Epithelial cell of proximal tubule (primary cell): ENCODE data around the gene INPP5J. TPM values are rescaled to one million over a fixed set of nuclear protein-coding genes. Genes with fewer than 3 reads are reported as not detected.

Source experiments
- DNase-seq: peaks from one replicate; pipeline ENCODE4 v3.0.0-alpha.2; 2011; ENCODE audit warnings: low read depth
- H3K4me3 ChIP-seq: 2 replicates; pipeline ENCODE4 v1.5.1; 2011; ENCODE audit warnings: low read depth, mild to moderate bottlenecking, low read length
- total RNA-seq: library from RNA; depleted of rRNA; stranded (reverse); fragments of >200 nt; gene quantifications from 2 replicates; pipeline ENCODE4 v1.2.3, GENCODE V29; 2015
- TF ChIP-seq, protein P1 (sequence below): conservative IDR thresholded peaks from 2 replicates; pipeline ENCODE4 v1.5.1; 2012; ENCODE audit warnings: low read depth, mild to moderate bottlenecking, low read length

The INPP5J gene
- total RNA-seq, 1 donor from 2014 or later: 1.2 TPM

DNA sequence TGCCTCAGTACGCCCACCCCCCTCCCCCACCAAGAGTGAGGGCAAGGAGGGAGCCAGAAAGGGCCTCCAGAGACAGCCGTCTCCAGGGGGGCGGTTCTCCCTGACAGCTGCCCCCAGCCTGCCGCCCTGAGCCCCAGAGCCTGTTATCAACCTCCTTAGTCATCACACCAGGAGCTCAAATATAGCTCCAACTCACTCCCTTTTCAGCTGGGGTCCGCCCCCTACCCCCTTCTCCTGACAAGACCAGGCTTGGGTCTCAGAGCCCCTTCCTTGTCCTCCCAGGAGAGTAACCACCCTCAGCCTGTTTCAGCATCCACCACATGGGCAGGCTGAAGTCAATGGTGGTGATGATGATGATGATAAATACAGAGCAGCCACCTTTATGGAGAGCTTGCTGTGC, 2.5 kb upstream of the INPP5J start:
- TF ChIP-seq, protein P1, sequence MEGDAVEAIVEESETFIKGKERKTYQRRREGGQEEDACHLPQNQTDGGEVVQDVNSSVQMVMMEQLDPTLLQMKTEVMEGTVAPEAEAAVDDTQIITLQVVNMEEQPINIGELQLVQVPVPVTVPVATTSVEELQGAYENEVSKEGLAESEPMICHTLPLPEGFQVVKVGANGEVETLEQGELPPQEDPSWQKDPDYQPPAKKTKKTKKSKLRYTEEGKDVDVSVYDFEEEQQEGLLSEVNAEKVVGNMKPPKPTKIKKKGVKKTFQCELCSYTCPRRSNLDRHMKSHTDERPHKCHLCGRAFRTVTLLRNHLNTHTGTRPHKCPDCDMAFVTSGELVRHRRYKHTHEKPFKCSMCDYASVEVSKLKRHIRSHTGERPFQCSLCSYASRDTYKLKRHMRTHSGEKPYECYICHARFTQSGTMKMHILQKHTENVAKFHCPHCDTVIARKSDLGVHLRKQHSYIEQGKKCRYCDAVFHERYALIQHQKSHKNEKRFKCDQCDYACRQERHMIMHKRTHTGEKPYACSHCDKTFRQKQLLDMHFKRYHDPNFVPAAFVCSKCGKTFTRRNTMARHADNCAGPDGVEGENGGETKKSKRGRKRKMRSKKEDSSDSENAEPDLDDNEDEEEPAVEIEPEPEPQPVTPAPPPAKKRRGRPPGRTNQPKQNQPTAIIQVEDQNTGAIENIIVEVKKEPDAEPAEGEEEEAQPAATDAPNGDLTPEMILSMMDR: no peak
- DNase-seq: no peak
- no peak overlapping the region for H3K4me3 ChIP-seq

DNA sequence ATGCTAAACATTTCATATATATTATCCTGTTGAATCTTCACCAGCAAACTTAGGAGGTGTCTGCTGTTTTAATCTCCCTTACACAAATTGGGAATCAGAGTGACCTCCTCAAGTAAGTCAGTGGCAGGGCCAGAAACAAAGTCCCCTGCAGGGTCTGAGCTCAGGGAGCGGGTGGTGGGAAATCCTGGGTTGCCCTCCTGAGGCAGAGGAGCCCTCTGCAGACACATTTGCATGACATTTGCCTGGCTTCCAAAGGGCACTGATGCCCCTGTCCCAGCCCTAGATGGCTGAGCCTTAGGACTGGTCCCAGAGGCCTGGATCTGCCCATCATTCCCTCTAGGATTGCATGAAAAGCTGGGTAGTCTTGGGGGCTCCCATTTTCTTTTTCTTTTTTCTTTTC, 2.1 kb upstream of the INPP5J start:
- TF ChIP-seq, protein P1: no peak
- no peak for DNase-seq
- no peak overlapping the region for H3K4me3 ChIP-seq

DNA sequence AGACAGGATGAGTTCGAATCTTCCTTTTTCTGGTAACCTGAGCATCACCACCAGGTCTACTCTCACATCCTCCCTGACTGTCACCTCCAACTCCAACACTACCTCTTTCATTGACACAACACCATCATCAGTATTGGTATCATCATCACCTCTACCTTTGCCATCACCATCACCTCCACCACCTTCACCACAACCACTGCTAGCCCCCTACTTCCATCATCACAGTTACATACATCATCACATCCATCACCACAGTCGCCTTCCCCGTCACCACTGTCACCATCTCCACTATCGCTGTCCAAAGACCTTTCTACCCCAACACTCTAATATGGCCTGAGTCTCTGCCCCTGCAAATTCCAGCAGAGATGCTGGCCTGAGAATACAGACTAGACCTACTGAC, 1.4 kb upstream of the INPP5J start:
- no peak for DNase-seq
- TF ChIP-seq, protein P1: no peak
- H3K4me3 ChIP-seq: no peak overlapping the region

DNA sequence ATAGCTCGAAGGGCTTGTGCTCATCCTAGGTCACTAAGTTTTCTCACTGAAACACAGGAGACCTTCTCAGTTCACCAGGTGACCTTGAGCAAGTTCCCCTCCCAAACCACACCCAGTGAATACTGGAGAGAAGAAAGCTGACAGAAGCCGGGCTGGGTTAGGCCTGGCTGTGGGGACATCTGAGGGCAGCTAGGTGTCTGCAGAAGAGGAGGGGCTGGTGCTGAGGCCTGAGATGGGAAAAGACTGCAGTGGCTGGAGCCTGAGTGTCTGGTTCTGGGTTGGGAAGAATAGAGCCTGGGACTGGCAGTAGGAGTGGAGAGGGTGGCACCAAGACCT, 602 bp upstream of the INPP5J start:
- TF ChIP-seq, protein P1: no peak
- DNase-seq: no peak
- no peak overlapping the region for H3K4me3 ChIP-seq

DNA sequence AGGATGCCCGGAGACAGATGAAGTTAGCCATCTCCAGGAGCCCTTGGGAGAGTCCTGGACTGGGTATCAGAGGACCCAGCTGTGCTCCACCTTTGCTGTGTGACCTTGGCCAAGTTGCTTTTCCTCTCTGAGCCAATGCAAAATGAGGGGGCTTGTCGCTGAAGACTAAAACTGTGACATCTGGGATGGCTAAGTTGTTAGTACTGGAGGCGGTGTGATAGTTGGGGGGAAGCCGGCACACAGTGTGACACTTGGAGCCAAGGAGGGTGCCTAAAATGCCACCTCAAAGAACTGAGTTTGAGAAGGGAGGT, 481 bp downstream of the INPP5J start:
- H3K4me3 ChIP-seq: peak overlapping the region; percentile 58
- TF ChIP-seq, protein P1: no peak
- no peak for DNase-seq

DNA sequence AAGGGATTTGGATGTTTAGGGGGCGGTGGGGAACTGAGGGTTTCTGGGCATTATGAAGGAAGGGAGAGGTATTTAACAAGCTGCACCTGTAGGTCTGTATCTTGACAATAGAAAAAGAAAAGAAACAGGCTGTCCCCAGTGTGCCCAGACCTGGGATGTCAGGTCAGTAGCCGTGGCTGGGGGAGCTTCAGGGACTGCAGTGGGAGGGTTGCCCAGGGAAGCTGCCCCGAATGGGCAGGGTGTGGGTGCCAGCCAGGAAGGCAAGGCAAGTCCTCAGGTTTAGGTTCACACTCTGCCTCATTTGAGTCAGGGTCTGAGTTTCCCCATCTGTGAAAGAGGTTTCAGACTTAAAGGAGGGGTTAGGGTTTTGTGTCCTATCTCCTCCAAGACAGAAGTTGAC, 1.5 kb downstream of the INPP5J start:
- TF ChIP-seq, protein P1: no peak
- no peak overlapping the region for H3K4me3 ChIP-seq
- no peak for DNase-seq

DNA sequence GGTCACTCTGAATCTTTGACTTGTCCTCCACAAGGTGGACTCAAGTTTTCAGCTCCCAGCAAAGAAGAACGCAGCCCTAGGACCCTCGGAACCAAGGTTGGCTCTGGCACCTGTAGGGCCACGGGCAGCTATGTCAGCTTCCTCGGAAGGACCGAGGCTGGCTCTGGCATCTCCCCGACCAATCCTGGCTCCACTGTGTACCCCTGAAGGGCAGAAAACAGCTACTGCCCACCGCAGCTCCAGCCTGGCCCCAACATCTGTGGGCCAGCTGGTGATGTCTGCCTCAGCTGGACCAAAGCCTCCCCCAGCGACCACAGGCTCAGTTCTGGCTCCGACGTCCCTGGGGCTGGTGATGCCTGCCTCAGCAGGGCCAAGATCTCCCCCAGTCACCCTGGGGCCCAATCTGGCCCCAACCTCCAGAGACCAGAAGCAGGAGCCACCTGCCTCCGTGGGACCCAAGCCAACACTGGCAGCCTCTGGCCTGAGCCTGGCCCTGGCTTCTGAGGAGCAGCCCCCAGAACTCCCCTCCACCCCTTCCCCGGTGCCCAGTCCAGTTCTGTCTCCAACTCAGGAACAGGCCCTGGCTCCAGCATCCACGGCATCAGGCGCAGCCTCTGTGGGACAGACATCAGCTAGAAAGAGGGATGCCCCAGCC, 2.2 kb downstream of the INPP5J start:
- no peak for DNase-seq
- TF ChIP-seq, protein P1: no peak
- H3K4me3 ChIP-seq: no peak overlapping the region
